ENCODE results near the gene PALD1. TPM values are rescaled to one million over a fixed set of nuclear protein-coding genes. Genes with fewer than 3 reads are reported as not detected.
A peak's percentile ranks its signal among the peaks of the same experiment; 100 is the strongest.

PALD1 gene
- total and polyA plus RNA-seq, 9 of the 15 experiments (the other 6 are each of a cell fraction or from before 2014, with no cell fraction given) = 0.03 to 0.29 (median 0.09) TPM; not detected in 2

GRCh38 chr10:70589762-70590654 lies 111.4 kb downstream of the PALD1 start (continued):
- TF ChIP-seq ZNF277 (CRISPR knock-in tag; IDR thresholded peaks at IDR 0.05; ENCODE audit: borderline replicate concordance) = no peak
- no peak for TF ChIP-seq POLR2G (IDR thresholded peaks at IDR 0.05; ENCODE audit: low read depth, low read length)
- no peak for TF ChIP-seq SMAD3 (CRISPR knock-in tag; conservative IDR thresholded peaks at IDR 0.05)
- no peak for TF ChIP-seq HDAC2 (IDR thresholded peaks at IDR 0.05)
- TF ChIP-seq EP300 (IDR thresholded peaks at IDR 0.05; ENCODE audit: low read length) = no peak
- no peak for TF ChIP-seq HDAC3 (IDR thresholded peaks at IDR 0.05; ENCODE audit: borderline replicate concordance, partially characterized antibody)
- TF ChIP-seq MYC (IDR thresholded peaks at IDR 0.05; ENCODE audit: low read depth, low read length) = no peak
- TF ChIP-seq MYC (CRISPR knock-in tag; IDR thresholded peaks at IDR 0.05; ENCODE audit: borderline replicate concordance, low read depth) = no peak
- TF ChIP-seq SOX6 (IDR thresholded peaks at IDR 0.05) = peak; percentile 57; the same call in 1 of the 2 replicates
- TF ChIP-seq, protein P1, sequence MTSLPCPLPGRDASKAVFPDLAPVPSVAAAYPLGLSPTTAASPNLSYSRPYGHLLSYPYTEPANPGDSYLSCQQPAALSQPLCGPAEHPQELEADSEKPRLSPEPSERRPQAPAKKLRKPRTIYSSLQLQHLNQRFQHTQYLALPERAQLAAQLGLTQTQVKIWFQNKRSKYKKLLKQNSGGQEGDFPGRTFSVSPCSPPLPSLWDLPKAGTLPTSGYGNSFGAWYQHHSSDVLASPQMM (CRISPR knock-in tag; IDR thresholded peaks at IDR 0.05) = no peak
- no peak for TF ChIP-seq NR1H2 (CRISPR knock-in tag; IDR thresholded peaks at IDR 0.05)
- no peak for TF ChIP-seq E2F4 (CRISPR knock-in tag; IDR thresholded peaks at IDR 0.05; ENCODE audit: low read depth)
- TF ChIP-seq TOE1 (IDR thresholded peaks at IDR 0.05; ENCODE audit: borderline replicate concordance) = no peak
- no peak for TF ChIP-seq TOE1 (CRISPR knock-in tag; IDR thresholded peaks at IDR 0.05; ENCODE audit: borderline replicate concordance, low read depth)
- TF ChIP-seq, protein P2, sequence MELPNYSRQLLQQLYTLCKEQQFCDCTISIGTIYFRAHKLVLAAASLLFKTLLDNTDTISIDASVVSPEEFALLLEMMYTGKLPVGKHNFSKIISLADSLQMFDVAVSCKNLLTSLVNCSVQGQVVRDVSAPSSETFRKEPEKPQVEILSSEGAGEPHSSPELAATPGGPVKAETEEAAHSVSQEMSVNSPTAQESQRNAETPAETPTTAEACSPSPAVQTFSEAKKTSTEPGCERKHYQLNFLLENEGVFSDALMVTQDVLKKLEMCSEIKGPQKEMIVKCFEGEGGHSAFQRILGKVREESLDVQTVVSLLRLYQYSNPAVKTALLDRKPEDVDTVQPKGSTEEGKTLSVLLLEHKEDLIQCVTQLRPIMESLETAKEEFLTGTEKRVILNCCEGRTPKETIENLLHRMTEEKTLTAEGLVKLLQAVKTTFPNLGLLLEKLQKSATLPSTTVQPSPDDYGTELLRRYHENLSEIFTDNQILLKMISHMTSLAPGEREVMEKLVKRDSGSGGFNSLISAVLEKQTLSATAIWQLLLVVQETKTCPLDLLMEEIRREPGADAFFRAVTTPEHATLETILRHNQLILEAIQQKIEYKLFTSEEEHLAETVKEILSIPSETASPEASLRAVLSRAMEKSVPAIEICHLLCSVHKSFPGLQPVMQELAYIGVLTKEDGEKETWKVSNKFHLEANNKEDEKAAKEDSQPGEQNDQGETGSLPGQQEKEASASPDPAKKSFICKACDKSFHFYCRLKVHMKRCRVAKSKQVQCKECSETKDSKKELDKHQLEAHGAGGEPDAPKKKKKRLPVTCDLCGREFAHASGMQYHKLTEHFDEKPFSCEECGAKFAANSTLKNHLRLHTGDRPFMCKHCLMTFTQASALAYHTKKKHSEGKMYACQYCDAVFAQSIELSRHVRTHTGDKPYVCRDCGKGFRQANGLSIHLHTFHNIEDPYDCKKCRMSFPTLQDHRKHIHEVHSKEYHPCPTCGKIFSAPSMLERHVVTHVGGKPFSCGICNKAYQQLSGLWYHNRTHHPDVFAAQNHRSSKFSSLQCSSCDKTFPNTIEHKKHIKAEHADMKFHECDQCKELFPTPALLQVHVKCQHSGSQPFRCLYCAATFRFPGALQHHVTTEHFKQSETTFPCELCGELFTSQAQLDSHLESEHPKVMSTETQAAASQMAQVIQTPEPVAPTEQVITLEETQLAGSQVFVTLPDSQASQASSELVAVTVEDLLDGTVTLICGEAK (IDR thresholded peaks at IDR 0.05) = no peak
- TF ChIP-seq, protein P2 (CRISPR knock-in tag; IDR thresholded peaks at IDR 0.05) = no peak
